Limb (tissue), 2 donors: ENCODE results near the gene RPTOR.

Experiments used
- DNase-seq, 2 donors: peaks; one replicate each; pipeline ENCODE4 v3.0.0-alpha.2; 2016; ENCODE audit errors: extremely low spot score in 2 of 2

Gene RPTOR

DNA sequence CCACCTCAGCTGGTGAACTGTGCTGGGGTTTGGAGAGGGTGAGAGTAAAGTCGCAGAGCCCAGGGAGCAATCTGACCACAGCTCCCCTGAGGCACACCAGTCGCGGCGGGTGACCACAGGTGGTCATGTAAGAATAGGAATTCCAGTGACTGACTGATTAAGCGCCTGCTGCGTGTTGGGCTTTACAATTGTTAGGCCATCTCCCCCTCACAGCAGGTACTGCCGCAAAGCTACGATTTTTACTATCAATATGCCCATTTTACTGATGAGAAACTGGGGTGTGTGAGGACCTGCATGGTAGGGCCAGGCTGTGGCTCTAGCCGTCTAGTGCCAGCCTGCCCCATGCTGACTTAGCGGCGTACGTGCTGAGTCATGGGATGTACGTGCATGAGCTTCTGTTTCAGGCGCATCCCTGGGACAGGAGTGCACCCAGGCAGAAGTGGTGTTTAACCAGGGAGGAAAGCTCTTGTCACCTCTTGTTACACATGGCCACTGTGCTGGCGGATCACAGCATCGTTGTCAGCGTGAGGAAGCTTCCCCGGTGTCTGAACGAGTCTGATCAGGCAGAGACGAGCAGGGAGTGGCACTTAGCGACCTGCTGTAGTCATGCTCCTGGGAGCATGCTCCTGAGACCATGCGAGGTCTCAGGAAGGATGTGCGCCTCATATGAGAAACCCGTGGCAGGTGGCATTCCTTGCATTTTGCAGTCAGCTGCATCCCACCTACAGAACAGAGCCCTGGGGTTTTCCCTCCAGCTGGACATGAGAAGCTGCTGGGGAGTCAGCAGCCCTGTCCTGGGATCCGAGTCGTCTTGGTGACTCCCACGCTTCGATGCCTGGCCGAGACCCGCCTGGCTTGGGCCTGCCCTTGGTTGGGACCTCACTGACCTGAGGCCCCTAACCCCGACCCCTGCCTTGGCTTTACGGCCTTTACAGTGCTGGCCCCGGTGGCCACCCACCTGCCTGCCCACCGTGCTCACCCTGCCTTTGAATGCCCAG lies 283.3 kb downstream of the RPTOR start:
- no peak for DNase-seq

GRCh38 chr17:80829166-80829813 lies 284.7 kb downstream of the RPTOR start:
- no peak for DNase-seq

GRCh38 chr17:80830020-80830780 lies 285.6 kb downstream of the RPTOR start:
- DNase-seq = no peak

- no peak for DNase-seq
Measured at GRCh38 chr17:80831491-80831890, 286.9 kb downstream of the RPTOR start.

DNA sequence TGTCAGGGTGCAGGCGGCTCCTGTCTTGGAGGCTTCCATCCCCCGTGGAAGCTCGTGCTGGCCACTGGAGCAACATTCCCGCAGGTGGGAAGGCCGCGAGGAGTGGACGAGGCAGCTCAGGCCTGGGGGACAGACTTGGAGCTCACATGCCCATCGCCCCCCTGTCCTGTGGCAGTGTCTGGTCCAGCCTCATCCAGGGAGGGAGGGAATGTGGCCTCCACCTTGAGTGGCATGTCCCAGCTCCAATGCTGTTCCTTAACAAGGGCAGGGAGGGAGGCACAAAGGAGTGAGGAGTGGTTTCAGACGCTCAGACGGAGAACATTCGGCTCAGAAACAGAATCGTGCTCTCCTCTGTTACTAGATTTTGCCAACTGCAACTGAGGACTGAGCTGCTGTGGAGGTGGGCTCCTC lies 287.6 kb downstream of the RPTOR start:
- peak in 1 of 2 donors; percentile 51 for DNase-seq

DNA sequence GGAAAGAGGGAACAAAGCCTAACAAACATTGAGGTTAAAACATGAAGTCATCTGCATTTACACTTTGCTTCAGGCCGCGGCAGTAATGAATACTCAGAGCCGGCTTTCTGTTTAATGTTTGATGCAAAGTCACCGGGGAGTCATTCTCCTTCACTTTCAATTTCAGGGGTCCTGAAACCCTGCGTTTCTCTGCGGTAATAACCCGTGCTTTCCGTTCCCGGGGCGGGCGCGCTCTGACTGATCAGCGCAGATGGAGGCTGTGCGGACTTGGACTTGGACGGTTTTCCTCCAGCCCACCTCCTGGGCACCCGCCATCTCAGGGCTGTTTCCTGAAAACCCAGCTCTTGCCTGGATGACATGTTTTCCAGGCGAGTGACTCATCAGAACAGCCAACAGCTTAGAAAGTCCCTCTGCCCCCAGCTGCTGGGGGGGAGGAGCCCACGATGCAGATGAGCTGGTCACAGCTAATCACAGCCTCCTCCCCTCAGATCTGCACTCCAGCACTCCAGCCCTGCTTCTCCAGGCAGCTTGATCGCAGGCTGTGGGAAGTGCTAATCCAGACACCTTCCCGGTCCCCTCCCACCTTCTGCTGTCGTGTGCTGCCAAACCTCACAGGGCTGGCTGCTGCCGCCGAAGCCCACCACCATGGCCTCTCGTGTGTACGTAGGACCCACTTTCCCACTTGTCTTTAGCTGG lies 288.4 kb downstream of the RPTOR start:
- peak; percentile 89 to 92 for DNase-seq

GRCh38 chr17:80833952-80834892 lies 289.6 kb downstream of the RPTOR start:
- DNase-seq = peak; percentile 36 to 70

- no peak for DNase-seq
Measured at GRCh38 chr17:80834893-80835275, 290.2 kb downstream of the RPTOR start.

GRCh38 chr17:80835816-80836657 lies 291.4 kb downstream of the RPTOR start:
- no peak for DNase-seq

DNA sequence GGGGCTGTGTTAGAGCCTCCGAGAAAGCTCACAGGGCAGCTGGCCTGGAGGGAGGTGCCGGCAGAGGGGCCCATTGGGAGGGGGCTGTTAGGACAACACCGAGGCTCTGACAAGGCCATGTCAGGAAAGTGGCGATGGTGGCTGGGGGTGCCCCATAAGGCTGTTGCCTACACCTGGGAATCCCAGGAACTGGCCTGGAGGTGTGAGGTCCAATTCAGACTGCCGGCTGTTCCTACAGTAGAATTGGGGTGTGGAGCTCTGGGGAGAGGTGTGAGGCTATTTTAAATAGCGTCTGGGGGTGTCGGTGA lies 292.0 kb downstream of the RPTOR start:
- DNase-seq = no peak

GRCh38 chr17:80836971-80837481 lies 292.4 kb downstream of the RPTOR start:
- DNase-seq = no peak

DNA sequence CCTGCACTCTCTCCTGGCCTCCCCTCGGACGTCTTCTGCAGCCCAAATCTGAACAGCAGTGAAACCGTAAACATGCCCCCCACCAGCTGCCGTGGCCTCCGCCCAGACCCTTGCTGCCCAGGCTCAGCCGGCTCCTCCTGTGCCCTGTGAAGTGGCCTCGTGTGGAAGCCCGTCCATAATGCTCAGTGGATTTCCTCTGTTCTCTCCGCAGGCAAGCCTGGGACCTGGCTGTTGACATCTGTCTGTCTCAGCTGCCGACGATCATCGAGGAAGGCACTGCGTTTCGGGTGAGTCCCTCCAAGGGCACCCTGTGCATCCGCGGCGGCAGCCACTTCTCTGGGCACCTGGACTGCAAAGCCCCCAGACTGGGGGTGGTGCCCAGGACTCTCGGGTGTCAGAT lies 293.1 kb downstream of the RPTOR start:
- no peak for DNase-seq

DNA sequence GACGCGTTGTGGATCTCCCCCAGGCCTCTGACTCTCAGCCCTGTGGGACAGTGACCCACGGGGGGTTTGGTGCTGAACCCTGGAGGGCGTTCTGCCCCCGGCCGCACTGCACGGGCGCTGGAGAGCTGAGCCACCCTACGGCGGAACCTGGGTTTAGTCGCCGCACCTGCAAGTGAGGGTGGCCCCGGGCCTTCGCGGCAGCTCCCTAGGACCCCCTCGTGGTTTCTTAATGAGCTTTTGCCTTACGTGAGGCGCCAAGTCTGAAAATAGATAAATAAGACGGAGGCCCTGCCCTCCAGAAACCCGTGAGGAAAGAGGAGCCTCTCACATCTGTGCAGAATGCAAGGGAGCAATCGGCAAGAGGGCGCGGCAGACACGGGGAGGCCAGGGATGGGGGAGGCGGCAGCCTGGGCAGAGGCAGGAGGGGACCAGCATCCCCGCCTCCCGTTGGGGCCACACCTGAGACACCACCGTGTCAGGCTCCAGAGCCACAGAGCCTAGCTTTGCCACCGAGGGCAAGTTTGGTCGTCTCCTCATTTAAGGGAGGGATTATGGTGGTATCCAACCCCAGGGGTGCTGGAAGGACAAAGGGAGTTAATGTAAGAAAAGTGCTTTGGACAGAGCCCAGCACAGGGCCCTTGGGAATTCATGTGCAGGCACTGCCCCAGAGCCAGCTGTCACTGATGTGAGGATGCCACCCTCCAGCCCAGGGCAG lies 293.8 kb downstream of the RPTOR start:
- no peak for DNase-seq

GRCh38 chr17:80839026-80839345 lies 294.3 kb downstream of the RPTOR start:
- DNase-seq = no peak

DNA sequence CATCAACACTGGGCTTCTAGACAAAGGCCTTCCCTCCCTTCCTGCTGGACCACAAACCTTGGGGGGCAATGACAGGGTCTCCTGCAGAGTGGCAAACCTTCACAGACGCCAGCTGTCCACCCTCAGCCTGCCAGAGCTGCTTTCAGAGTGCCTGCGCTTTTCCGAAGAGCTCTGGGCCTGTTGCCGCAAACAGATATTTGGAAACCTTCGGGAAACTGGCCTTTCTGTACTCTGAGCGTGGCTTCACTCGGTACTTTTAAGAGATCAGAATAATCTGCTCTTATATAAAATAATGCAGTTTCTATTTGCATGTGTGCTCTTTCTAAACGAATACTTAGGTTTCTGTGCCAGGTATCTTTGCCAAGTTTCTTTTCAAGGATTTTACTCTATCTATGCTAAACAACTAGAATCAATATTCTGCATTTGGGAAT lies 294.9 kb downstream of the RPTOR start:
- no peak for DNase-seq

GRCh38 chr17:80839970-80840369 lies 295.3 kb downstream of the RPTOR start:
- no peak for DNase-seq

- no peak for DNase-seq
Measured at GRCh38 chr17:80842456-80843013, 297.9 kb downstream of the RPTOR start.

DNA sequence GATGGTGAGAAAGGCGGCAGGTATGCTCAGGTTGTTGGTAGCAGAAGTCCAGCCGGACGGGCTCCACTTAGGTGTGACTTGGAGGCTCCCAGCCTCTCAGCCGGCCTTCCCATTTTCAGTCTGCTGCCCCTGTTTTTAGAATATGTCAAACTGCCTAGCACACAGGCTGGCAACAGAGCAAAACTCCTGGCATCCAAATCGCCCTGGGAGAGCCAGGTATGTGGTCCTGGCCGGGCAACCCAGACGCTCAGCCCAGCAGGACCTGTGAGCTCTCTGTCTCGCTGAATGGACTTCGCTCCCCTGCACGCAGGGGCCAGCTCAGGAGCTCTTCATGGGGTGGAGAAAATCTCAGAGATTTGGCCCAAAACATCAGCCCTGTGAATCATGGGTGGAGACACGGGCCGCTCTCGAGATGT lies 299.1 kb downstream of the RPTOR start:
- no peak for DNase-seq
